IgD-negative memory B cell (primary cell): ENCODE data around the gene THSD4. TPM values are rescaled to one million over a fixed set of nuclear protein-coding genes. Genes with fewer than 3 reads are reported as not detected.

ENCODE experiments used
- H3K27ac Mint-ChIP-seq, 3 donors: one replicate each; pipeline ENCODE4 v1.8.0; 2020 to 2022; ENCODE audit warnings: mild to moderate bottlenecking in 3 of 3, mixed read lengths in 3 of 3, moderate library complexity in 1 of 3
- H3K27me3 Mint-ChIP-seq: one replicate; pipeline ENCODE4 v1.8.0; 2021; ENCODE audit warnings: mixed read lengths
- H3K36me3 Mint-ChIP-seq: one replicate; pipeline ENCODE4 v1.8.0; 2020; ENCODE audit warnings: mild to moderate bottlenecking, mixed read lengths
- H3K4me1 Mint-ChIP-seq, 3 donors: one replicate each; pipeline ENCODE4 v1.8.0; 2020 to 2022; ENCODE audit warnings: mixed read lengths in 3 of 3, mild to moderate bottlenecking in 1 of 3
- H3K4me3 Mint-ChIP-seq, 4 donors: one replicate each; pipeline ENCODE4 v1.8.0; 2020 to 2022; ENCODE audit warnings: mild to moderate bottlenecking in 4 of 4, mixed read lengths in 4 of 4, moderate library complexity in 3 of 4
- H3K9me3 Mint-ChIP-seq, 3 donors: one replicate each; pipeline ENCODE4 v1.8.0; 2020 to 2021; ENCODE audit warnings: mixed read lengths in 3 of 3, mild to moderate bottlenecking in 1 of 3
- polyA plus RNA-seq: library from polyadenylated mRNA; unstranded; fragments of 300-500 nt; fragmentation: Illumina TruSeq; gene quantifications from one replicate; pipeline ENCODE4 v1.2.3, GENCODE V29; 2021

THSD4 gene
- polyA plus RNA-seq, 1 donor from 2014 or later, result not detected

GRCh38 chr15:71682001-71682400 is 566.7 kb downstream of the THSD4 start:
- H3K27ac Mint-ChIP-seq, result no peak overlapping the region

GRCh38 chr15:71683411-71684274 is 568.4 kb downstream of the THSD4 start:
- Mint-ChIP-seq H3K27me3 (peaks cover 1% of the 10 kb centered on the region), H3K27ac (no peak overlapping the region)

More at GRCh38 chr15:71682001-71682400, 566.7 kb downstream of the THSD4 start:
- Mint-ChIP-seq H3K9me3 (peaks cover 0 to 2% (median 0%) of the 10 kb centered on the region in 3 donors), H3K36me3 (no peaks in the 10 kb centered on the region), H3K4me3 (no peak overlapping the region), H3K4me1 (peaks cover 0 to 3% (median 0%) of the 10 kb centered on the region in 3 donors), H3K27me3 (no peaks in the 10 kb centered on the region)

DNA sequence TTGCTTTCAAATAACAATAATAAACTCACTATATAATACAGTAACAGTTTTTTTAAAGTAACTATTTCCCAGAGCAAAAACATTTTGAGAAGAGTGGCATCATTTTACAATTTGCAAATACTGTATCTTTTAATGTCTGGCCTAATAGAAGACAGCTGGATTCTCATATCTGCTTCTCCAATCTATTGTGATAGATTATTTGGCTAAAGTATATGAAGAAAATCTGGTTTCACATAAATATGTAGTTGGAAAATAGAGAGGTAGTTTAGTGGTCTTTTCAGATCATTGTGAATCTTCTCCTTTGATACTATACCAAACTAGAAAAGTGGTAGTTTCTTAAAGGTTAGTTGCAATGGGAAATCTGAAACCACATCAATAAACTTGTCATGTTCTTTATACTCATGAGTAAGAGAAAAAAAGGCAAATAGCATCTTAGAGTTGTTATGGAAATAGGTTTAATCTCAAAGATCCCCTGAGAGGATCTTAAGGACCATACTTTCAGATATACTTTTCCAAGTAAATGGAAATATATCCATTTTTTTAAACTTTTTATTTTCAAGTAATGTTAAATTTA is 570.2 kb downstream of the THSD4 start:
- Mint-ChIP-seq H3K9me3 (peaks cover under 1 to 7% (median 4%) of the 10 kb centered on the region in 3 donors), H3K36me3 (peaks cover 5% of the 10 kb centered on the region), H3K27ac (no peak overlapping the region), H3K4me1 (no peaks in the 10 kb centered on the region), H3K27me3 (peaks cover 6% of the 10 kb centered on the region), H3K4me3 (no peak overlapping the region)

More at GRCh38 chr15:71683411-71684274, 568.4 kb downstream of the THSD4 start:
- Mint-ChIP-seq H3K4me3 (no peak overlapping the region), H3K36me3 (no peaks in the 10 kb centered on the region), H3K9me3 (peaks cover 0 to 4% (median 0%) of the 10 kb centered on the region in 3 donors), H3K4me1 (no peaks in the 10 kb centered on the region)

- Mint-ChIP-seq H3K9me3 (peaks cover 1 to 11% (median 11%) of the 10 kb centered on the region in 3 donors), H3K27ac (no peak overlapping the region), H3K4me3 (no peak overlapping the region), H3K27me3 (peaks cover 9% of the 10 kb centered on the region), H3K4me1 (no peaks in the 10 kb centered on the region), H3K36me3 (peaks cover 5% of the 10 kb centered on the region)
Measured at GRCh38 chr15:71686221-71687050, 571.2 kb downstream of the THSD4 start.

- H3K9me3 Mint-ChIP-seq, result peaks cover 1 to 13% (median 11%) of the 10 kb centered on the region in 3 donors
Measured at GRCh38 chr15:71687902-71688508, 572.7 kb downstream of the THSD4 start.

GRCh38 chr15:71688509-71689094 is 573.3 kb downstream of the THSD4 start:
- H3K4me1 Mint-ChIP-seq, result no peaks in the 10 kb centered on the region
- H3K9me3 Mint-ChIP-seq, result peaks cover 1 to 13% (median 11%) of the 10 kb centered on the region in 3 donors
- H3K27ac Mint-ChIP-seq, result no peak overlapping the region
- H3K27me3 Mint-ChIP-seq, result peaks cover 15% of the 10 kb centered on the region
- H3K4me3 Mint-ChIP-seq, result no peak overlapping the region
- peaks cover 5% of the 10 kb centered on the region for H3K36me3 Mint-ChIP-seq

More at GRCh38 chr15:71687902-71688508, 572.7 kb downstream of the THSD4 start:
- no peak overlapping the region for H3K4me3 Mint-ChIP-seq
- no peaks in the 10 kb centered on the region for H3K4me1 Mint-ChIP-seq
- H3K36me3 Mint-ChIP-seq, result peaks cover 5% of the 10 kb centered on the region
- no peak overlapping the region for H3K27ac Mint-ChIP-seq
- H3K27me3 Mint-ChIP-seq, result peaks cover 14% of the 10 kb centered on the region

- no peak overlapping the region for H3K27ac Mint-ChIP-seq
- H3K27me3 Mint-ChIP-seq, result peaks cover 21% of the 10 kb centered on the region
- H3K36me3 Mint-ChIP-seq, result peaks cover 5% of the 10 kb centered on the region
- H3K4me3 Mint-ChIP-seq, result no peak overlapping the region
- H3K4me1 Mint-ChIP-seq, result no peaks in the 10 kb centered on the region
- H3K9me3 Mint-ChIP-seq, result peaks cover 3 to 13% (median 11%) of the 10 kb centered on the region in 3 donors
Measured at GRCh38 chr15:71691081-71691457, 575.8 kb downstream of the THSD4 start.

- peaks cover 3 to 13% (median 11%) of the 10 kb centered on the region in 3 donors for H3K9me3 Mint-ChIP-seq
- no peak overlapping the region for H3K27ac Mint-ChIP-seq
- peaks cover 5% of the 10 kb centered on the region for H3K36me3 Mint-ChIP-seq
- H3K27me3 Mint-ChIP-seq, result peaks cover 23% of the 10 kb centered on the region
- no peak overlapping the region for H3K4me3 Mint-ChIP-seq
- no peaks in the 10 kb centered on the region for H3K4me1 Mint-ChIP-seq
Measured at GRCh38 chr15:71691458-71692417, 576.5 kb downstream of the THSD4 start.

DNA sequence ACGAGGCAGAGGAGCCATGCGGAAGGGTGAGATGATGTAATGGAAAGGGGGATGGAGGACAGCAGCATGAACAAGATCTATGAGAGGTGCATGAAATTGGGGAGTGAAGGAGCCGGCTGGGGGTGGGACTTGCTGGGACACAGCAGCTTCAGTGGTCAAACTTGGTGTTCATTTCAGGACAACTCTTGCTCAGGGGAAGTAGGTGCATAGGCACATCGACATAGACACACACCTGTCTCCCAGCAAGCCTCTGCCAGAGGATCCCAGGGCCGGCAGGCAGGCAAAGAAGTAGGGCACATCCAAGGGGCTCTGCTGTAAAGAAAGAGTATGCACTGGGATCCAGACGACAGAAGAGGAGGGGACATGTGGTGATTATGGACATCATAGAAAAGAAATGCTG is 582.0 kb downstream of the THSD4 start:
- Mint-ChIP-seq H3K27ac (no peak overlapping the region), H3K36me3 (no peaks in the 10 kb centered on the region), H3K27me3 (peaks cover 12% of the 10 kb centered on the region), H3K4me1 (no peaks in the 10 kb centered on the region), H3K4me3 (no peak overlapping the region), H3K9me3 (peaks cover 0 to 1% (median 0%) of the 10 kb centered on the region in 3 donors)

DNA sequence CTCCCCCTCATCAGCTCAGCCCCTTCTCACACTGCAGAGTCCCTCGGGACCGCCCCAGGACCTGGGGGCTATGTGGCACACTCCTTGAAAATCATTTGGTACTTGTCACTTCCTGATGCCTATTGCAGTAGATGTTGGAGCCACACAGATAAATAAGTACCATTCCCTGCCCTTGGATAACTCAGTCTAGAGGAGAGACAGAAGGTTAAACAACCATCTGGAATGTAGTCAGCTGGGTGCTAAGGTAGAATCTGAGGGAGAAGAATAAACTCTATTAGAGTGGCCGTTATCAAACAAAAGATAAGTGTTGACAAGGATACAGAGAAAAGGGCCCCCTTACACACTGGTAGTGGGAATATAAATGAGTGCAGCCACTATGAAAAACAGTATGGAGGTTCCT is 582.8 kb downstream of the THSD4 start:
- no peak overlapping the region for H3K27ac Mint-ChIP-seq
- no peaks in the 10 kb centered on the region for H3K4me1 Mint-ChIP-seq
- H3K4me3 Mint-ChIP-seq, result no peak overlapping the region
- H3K27me3 Mint-ChIP-seq, result peaks cover 10% of the 10 kb centered on the region
- H3K36me3 Mint-ChIP-seq, result no peaks in the 10 kb centered on the region
- peaks cover 0 to 1% (median 0%) of the 10 kb centered on the region in 3 donors for H3K9me3 Mint-ChIP-seq

- peaks cover 8% of the 10 kb centered on the region for H3K27me3 Mint-ChIP-seq
Measured at GRCh38 chr15:71698742-71699141, 583.5 kb downstream of the THSD4 start.

GRCh38 chr15:71699977-71700376 is 584.7 kb downstream of the THSD4 start:
- H3K36me3 Mint-ChIP-seq, result no peaks in the 10 kb centered on the region
- peaks cover 0 to 5% (median 1%) of the 10 kb centered on the region in 3 donors for H3K9me3 Mint-ChIP-seq
- no peaks in the 10 kb centered on the region for H3K4me1 Mint-ChIP-seq
- peaks cover 7% of the 10 kb centered on the region for H3K27me3 Mint-ChIP-seq
- H3K4me3 Mint-ChIP-seq, result no peak overlapping the region
- no peak overlapping the region for H3K27ac Mint-ChIP-seq

More at GRCh38 chr15:71698742-71699141, 583.5 kb downstream of the THSD4 start:
- Mint-ChIP-seq H3K27ac (no peak overlapping the region), H3K36me3 (no peaks in the 10 kb centered on the region), H3K4me3 (no peak overlapping the region), H3K9me3 (peaks cover 0 to 1% (median 0%) of the 10 kb centered on the region in 3 donors), H3K4me1 (no peaks in the 10 kb centered on the region)

- Mint-ChIP-seq H3K4me1 (no peaks in the 10 kb centered on the region), H3K9me3 (peaks cover 0 to 9% (median 0%) of the 10 kb centered on the region in 3 donors), H3K27ac (no peak overlapping the region), H3K36me3 (no peaks in the 10 kb centered on the region), H3K27me3 (peaks cover 12% of the 10 kb centered on the region), H3K4me3 (no peak overlapping the region)
Measured at GRCh38 chr15:71701808-71702207, 586.5 kb downstream of the THSD4 start.
